C4-2B (cell line): Measurements from ENCODE around the gene CYTH1.

ENCODE experiments used
- CTCF ChIP-seq: fragments of 450-650 bp; conservative IDR thresholded peaks from 2 replicates; pipeline ENCODE4 v1.5.1; 2017; ENCODE audit warnings: mild to moderate bottlenecking
- ZFX ChIP-seq: fragments of 450-650 bp; IDR thresholded peaks from 2 replicates; pipeline ENCODE4 v1.6.1; 2017

- TF ChIP-seq CTCF (no peak), ZFX (no peak)
Observed at GRCh38 chr17:78789149-78789662, 7.1 kb upstream of the CYTH1 start.
